NK-92 (cell line): Measurements from ENCODE around the gene CORO1C.

Experiments used
- DNase-seq: peaks from one replicate; lab custom pipeline; 2025; ENCODE audit not compliant: unreplicated experiment; lab: John Stamatoyannopoulos, UW

CORO1C gene

DNA sequence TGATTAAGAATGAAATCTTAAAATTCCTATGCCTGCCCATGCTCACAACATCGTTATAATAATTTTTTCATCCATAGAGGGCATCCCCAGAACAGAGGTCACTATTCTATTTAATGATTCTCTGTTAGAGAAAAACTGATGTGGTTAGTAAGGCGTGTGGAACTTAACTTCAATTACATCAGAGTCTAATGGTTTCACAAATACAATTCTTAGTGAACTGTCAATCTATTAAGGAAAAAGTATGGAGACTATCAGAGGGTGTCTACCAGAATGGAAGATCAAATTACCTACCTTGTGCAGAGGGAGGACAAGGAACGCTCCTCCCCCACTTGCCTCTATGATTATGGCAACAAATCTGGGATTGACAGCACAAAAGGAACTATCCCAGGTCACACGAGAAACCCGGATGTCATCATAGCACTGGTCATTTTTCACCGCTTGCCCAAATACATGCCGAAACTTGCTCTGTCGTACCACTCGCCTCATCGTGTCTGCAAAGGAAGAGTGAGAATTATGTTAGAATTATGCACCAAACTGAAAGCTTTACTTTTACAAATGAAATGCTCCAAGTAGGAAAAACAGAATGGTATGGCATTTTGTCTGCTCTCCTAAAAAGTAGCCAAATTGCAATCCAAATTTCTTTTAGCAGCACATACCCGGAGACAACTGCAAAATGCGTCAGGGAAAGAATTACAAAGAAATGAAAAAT lies 30.3 kb downstream of the CORO1C start:
- DNase-seq = no peak

DNA sequence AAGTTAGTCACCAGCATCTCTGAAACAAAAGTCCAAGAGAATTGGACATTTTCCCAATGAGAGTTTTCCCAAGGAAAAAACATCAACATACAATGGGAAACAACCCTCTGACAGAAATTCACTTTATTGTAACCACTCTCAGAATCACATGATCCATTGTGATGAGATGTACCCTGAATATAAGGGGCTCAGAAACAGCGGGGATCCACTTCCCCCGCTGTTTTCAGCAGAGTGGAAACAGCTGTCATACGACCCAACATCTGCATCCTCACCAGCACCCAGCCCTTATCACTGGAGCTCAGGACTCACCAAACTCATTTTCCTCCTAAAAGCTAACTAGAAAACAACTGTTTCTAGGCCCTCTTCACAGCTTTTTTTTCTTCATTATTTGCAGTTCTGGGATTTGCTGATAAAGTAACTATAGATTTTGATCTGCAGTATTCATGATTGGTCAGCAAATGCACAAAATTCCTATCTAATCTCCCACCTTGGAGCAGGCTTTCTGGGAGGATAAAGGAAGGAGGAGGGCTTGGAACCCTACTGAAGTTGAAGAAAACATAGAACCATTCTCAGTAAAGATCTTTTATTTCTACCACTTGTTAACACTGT lies 31.3 kb downstream of the CORO1C start:
- DNase-seq = no peak

DNA sequence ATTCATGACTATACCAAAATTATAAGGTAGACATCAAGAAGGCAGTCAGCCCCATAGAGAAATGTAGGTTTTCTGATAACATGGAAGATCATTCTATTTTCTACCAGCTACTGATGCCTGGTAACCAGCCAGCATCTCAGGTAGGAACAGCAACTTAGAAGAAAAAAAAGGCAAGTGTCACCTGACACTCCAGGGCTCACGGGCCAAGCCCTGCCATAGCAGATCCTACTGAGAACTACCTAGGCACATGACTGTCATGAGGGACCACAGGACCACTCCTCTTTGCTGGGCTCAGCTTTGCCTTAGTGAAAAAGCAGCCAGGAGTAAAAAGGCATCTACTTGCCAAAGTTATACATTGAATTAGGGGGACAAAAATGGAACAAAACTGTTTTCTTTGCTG lies 33.4 kb downstream of the CORO1C start:
- DNase-seq = no peak

DNA sequence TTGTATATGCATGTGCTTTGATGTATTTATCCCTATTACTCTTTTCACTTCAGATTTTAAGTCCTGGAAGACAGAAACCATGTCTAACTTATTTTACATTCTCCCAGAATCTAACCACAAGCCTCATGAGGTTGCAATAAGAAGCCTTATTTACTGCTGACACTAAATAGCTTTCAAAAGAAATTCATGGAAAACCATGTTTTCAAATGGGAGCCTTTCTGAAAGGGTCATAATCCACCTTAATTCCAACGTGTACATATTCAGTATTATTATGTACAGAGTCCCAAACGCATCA lies 34.4 kb downstream of the CORO1C start:
- no peak for DNase-seq

DNA sequence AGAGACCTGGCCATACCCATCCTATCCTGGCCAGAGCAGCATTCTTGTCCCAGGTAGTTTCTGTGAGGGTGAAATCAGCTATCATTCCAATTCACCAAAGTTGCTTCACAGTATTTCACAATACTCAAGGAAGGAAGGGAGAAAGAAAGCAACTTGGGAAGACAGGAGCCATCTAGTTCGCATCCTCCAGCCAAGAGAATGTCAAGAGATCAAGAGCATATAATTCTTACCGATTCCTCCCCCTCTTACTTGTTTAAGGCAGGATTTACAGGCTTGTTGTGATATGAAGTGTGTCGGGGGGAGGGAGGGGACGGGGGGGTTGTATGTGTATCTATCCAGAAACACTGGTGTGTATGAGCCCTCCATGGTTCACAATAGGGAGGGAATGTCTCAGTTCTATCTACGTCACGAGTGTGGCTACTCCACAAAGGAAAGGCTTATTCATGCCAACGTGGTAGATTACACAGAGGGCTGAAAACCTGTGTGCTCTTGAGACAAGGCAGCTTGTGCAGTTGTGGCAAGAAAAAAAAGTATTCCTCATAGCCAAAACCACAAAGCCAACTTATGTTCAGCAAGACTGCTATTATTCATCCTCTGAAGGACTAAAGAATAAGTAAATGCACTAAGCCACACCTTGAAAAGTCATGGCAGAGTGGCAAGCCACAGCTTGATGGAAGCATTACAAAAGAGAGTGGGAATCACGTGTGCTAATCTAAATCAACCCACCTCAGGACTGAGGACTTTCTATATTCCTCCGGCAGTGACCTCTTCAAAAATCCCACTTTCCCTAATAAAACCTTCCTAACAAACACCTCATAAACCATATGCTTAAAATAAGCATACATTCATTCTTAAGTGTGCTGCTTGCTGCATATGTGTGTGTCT lies 35.0 kb downstream of the CORO1C start:
- no peak for DNase-seq

DNA sequence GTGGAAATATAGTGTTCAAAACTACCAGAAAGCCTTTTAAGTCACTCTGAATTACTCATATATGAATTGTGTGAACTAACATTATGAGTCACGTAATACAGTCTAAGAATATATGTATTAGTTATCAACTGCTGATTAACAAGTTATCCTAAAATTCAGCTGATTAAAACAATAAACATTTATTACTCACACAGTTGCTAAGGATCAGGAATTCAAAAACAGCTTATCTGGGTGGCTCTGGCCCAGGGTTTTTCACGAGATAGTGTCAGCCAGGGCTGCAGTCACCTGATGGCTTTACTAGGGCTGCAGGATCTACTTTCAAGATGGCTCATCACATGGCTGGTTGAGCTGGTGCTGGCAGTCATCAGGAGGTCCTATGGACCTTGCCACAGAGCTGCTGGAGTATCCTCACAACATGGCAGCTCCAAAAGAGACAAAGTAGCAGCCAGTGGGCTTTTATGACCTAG lies 36.5 kb downstream of the CORO1C start:
- no peak for DNase-seq

DNA sequence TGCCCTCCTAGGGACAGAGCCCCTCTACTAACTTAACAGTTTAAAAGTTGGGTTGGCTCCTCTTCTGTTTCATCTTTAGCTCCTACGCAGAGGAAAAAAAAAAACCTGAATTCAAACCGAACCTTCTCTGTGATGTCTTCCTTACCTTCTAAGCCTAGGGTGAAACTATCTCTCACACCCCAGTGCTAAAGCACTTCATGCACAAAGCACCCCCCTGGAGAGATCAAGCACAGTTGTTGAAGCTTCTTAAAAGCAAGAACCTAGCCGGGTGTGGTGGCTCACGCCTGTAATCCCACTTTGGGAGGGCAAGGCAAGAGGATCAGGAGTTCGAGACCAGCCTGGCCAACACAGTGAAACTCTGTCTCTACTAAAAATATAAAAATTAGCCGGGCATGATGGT lies 37.6 kb downstream of the CORO1C start:
- DNase-seq = no peak

DNA sequence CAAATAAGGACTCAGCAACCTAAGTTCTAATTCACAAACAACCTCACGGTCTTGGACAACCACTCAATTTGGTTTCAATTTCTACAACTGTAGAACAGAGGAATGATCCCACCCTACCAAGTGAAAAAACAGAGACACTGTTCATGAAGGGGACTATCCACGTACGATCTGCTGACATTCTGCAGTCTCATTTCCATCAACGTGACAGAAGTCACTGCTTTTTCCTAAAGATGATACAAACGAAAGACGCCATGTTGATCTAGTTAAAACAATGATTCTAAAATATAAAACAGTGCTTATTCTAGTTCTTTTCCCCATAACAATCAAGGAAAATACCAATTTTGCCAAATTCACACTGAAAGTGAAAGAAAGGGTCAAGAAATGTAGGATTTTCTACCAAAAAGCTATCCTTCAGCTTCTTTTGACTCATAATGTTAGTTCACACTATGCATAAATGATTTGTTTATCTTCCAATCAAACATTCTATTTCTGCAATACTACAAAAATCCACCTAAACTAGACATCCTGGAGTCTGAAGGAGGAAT lies 38.1 kb downstream of the CORO1C start:
- no peak for DNase-seq

DNA sequence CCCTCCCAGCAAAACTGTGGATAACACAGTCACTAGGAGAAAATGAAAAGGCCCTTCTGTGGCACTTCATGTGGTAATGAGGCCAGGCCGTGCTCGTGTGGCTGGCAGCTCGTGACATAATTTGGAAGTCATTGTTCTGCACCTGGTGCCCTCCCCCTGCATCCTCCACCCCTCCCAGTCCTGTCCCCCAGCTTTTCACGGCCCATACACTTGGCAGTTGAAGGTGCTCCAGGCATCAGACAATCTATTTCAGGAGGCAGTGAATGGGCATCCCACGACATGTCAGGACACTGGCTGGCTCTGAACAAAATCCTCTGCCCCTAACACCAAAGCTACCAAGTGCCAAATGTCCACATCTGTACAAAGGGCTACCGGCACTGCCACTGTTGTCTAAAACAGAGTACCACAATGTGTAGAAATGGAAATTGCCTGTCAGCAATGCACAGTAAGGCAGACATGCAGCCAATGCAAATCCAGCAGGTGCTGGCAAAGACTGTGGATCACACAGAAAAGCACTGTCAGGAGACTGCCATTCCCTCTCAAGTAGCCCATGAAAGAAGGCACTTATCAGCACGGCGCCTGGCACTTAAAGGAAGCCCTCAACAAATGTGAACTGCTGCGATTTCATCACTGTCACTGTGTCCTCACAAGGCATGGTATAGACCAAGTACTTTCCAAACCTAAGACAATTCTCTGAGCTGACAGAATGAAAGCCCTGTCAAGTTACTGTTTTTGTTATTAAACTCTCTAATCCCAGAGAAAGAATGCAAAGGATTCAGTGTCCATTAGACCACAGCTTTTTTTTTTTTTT lies 39.1 kb downstream of the CORO1C start:
- DNase-seq = no peak

DNA sequence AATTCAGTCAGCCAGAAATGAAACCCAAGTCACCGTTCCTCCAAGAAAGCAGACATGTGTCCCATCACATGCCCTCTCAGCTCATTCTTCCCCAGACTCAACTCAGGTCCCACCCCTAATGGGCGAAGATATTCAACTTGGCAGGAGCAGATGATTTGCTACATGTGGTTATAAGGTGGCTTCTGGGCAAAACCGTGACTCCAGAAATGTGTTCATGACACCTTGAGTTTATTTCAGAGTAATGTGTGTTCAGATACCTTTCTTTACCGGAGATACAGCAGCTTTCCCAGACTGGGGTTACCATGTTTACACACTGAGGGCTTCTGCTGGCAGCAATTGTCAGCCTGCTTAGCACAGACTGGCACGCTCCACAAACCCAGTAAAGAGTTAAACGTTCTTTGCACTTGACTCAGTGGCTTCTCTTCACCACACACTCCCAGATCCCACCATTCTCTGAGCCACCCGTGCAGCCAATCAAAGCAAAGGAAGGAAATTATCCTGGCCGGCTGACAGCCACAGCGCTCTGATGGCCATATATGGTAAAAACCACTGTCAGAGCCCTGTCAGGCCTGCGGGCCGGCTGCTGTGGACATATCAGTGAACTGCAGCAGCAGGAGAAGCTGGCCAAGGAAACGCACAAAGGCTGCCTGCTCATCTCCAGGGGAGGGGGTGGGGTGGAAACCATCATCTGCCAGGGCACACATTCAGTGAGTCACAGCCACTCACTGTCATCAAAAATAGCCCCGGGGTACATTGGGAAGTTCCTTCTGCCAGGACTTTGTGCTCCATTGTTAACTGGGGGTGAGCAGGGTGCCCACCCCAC lies 39.9 kb downstream of the CORO1C start:
- DNase-seq = no peak

DNA sequence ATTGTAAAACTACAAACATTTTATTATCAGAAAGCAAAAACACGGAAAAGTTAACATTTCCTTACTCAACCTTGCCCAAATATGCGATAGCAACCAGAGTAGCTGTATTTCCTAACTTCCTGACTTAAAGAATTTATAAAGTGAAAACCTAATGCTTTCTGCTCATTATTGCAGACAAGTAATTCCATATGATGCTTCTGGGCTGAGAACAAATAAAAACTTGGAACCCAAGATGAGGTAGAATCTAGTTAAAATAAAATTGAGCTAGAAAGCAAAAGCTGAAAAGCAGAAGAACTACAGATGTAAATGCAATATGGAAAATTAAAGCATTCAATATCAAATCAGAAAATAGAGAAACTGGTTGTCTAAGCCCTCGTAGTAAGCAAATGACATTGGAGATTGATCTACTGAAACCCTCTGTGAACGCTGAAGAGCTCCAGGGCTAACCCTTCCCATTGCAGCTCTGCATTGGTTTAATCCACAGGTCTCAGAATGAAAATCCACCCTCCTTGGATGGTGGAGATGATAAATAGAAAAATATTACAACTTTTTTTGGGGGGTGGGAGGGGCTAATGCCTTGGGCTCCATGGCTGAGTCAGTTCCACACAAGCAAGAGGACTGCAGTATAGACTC lies 40.7 kb downstream of the CORO1C start:
- no peak for DNase-seq

DNA sequence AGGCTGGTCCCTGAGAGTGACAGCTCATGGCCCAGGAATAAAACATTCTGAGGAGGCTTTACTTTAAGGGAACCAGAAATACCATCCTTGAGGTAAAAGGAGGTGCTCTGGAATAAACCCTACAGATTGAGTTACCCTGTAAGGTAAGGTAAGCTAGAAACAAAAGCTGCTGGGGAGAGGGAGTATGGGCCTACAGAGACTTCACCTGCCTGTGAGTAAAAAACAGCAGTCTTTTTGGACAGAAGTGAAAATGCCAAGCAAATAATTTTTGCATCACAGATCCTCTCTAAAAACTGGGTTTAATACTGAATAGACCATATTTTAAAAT lies 41.2 kb downstream of the CORO1C start:
- no peak for DNase-seq

DNA sequence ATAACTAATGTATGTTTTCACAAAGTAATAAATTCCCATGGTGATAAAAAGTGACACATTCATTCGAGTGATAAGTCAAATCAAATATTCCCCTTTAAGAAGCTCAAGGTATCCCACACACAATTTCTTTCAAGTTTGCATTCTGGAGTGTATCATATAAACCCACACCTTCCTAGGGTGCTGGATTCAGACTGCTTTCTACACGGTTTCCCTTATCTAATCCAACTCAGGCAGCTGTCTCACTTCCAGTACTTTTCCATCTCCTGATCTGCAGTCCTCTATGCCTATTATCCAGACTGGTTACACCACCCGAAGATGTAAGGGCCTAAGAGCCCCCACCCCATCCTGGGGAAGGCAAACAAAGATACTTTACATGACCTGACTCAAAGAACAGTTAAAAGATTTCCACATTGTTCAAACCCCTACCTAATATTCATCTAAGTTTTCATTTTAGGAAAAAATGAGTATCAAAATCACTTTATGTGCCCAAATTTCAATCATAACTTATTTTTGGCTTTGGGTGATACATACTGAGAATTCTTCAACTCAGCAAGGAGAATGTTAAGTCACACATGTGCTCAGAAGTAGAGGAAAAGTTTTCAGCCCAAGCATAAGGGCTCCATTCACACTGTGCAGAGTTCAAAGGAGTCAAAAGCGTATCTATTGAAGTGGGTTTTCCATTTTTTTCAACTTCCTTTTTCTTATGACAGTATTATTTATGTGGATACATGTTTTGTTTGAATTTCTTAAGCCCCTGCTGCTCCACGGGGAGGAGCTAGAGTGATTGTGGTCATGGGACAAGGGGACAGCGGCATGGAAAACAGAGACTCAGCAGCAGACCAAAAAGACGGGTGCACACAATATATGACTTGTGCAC lies 41.8 kb downstream of the CORO1C start:
- DNase-seq = no peak

DNA sequence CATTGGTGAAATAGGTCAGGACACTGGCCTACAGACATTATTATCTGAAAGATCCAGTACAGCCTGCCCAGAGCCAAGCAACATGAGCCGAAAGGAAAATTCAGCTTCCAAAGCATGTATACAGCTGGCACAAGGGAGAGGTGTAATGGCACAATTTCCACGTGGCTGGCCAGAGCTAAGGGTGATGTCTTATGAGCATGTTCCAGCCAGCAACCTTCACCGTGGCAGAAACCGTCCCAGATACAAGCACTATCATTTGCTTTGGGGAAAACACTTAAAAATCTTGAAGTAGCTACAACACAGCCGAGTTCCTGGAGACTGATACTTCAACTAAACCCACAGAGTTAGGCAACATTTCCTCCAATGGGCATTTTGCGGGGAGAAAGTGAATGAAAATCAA lies 44.5 kb downstream of the CORO1C start:
- DNase-seq = no peak

DNA sequence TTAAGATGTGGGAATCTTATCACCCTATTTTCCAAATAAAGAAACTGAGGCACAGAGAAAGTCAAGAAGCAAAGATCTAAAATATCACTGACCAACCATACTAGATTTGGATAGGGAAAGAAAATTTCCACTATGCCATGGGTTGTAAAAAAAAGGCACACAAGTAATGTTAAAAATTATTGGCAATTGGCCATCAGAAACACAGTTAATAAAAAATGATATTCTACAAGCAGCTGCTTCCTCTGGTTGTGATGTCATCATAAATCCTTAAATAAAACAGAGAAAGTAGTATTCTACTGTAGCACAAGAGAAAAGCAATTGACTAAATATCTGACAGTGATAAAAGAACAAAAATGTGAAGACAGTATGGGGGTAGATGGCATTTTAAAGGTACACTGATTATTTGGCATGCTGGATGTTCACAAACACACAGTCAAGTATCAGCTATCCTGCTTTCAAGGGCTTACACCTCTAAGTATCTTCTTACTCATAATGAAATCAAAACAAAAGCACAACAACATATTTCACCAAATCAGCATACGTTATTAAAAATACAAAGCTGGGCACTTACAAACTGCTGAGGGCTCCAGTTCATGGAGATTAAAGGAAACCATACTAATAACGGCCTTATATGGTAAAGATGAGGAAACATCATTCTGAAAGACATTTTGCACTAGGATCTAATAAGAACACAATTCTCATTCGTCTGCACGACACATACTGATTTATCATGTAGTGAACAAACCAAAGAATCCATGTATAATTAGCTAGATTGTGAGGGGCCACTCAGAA lies 45.7 kb downstream of the CORO1C start:
- DNase-seq = no peak

DNA sequence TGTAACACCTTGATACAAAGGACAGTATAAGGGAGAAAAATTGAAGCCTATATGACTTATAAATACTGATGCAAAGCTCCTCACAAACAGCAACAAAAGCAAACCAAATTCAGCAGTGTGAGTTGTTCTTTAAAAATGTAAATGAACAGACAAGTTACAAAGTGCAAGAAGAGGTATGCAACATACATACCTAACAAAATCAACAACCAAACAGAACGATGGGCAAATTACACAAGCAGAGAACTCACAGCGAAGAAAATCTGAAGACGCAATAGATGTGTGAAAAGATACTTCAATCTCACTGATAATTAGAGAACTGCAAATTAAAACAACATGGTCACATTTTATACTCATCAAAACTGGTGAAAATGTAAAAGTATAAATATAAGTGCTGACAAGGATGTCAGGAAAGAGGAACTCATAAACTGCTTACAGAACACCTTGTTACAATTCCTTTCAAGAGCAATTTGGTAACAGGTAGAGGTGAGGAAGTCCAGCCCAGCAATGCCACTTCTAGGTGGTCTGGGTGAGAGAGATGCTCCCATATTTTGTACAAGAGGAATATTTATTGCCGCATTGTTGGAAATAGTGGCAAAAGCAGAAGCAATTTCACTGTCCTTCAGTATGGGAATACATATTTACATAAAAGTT lies 47.3 kb downstream of the CORO1C start:
- no peak for DNase-seq

DNA sequence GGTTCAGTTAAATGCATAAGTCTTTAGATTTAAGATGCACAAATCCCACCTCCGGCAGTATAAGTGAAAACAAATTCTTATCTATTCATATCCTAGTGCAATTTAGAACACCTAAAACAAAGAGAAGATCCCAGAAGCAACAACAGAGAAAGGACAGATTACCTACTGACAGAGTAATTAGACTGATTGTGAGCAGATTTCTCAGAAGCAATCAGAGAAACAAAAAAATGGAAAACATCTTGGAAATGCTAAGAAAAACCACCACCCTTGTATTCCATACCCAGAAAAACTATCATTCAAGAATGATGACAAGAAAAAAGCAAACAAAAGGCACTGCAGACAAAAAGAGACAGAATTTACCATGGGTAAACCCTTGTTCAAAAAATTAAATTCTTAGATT lies 50.0 kb downstream of the CORO1C start:
- no peak for DNase-seq
